A549 (cell line): ENCODE measurements around the gene ALS2. TPM values are rescaled to one million over a fixed set of nuclear protein-coding genes. Genes with fewer than 3 reads are reported as not detected.
"Not testable (repeated sequence)": the region's sequence is repeated elsewhere in the genome, so short reads cannot be mapped to it uniquely, and the experiment has no call there.

Source experiments
- ATAC-seq, 2 experiments: fragments of 200-7000 bp in 1 of 2; fragments of >200 bp in 1 of 2; cut with Nextera tagmentation in 1 of 2; cut with Tn5 transposase in 1 of 2; 3 replicates each; pipeline versions ENCODE4 v1.8.0 to v1.9.1; 2018 to 2020; ENCODE audit warnings: mild to moderate bottlenecking in 1 of 2, moderate library complexity in 1 of 2
- CTCF ChIA-PET: fragments of 300-600 bp; sonication (Branson Sonifier 250); formaldehyde crosslinking; extraction: SDS; loops from one replicate; lab custom pipeline; 2021; ENCODE audit warnings: antibody characterized with exemption, inconsistent platforms; lab: Yijun Ruan, JAX
- POLR2A ChIA-PET: fragments of 350-600 bp; formaldehyde crosslinking; extraction: SDS; loops from one replicate; lab custom pipeline; 2021; ENCODE audit warnings: antibody characterized with exemption, inconsistent platforms; lab: Yijun Ruan, JAX
- DNase-seq, 2 experiments: peaks; one replicate each; pipeline versions ENCODE4 v3.0.0 to v3.0.0-alpha.2; 2011 to 2016; ENCODE audit warnings: low read depth in 1 of 2, low spot score in 1 of 2
- FAIRE-seq: peaks from 2 replicates; lab custom pipeline; 2011; peaks lifted over from hg19 to GRCh38; lab: Jason Lieb, UNC
- H3K27ac ChIP-seq, 2 experiments: fragments of >200 bp; sonication (Bioruptor Twin); formaldehyde crosslinking; 3 replicates each; pipeline ENCODE4 v1.5.1; 2016 to 2017
- H3K4me1 ChIP-seq: fragments of >200 bp; sonication (Bioruptor Twin); formaldehyde crosslinking; 3 replicates; pipeline ENCODE4 v1.6.1; 2016
- H3K4me2 ChIP-seq: fragments of >200 bp; sonication (Bioruptor Twin); formaldehyde crosslinking; 3 replicates; pipeline ENCODE4 v1.6.1; 2016
- H3K4me3 ChIP-seq: fragments of >200 bp; sonication (Bioruptor Twin); formaldehyde crosslinking; 3 replicates; pipeline ENCODE4 v1.5.1; 2016
- H3K9me3 ChIP-seq: fragments of >200 bp; sonication (Bioruptor Twin); formaldehyde crosslinking; 3 replicates; pipeline ENCODE4 v1.6.1; 2016
- ATOH8 ChIP-seq: fragments of 250-450 bp; sonication (Bioruptor Pico); IDR thresholded peaks from 2 replicates; pipeline ENCODE4 v1.5.0; 2020; ENCODE audit warnings: low read depth, mild to moderate bottlenecking, moderate library complexity
- CBX2 ChIP-seq: fragments of 200-600 bp; sonication (generic); IDR thresholded peaks from 2 replicates; pipeline ENCODE4 v1.6.1; 2016; ENCODE audit warnings: low read depth, mild to moderate bottlenecking, borderline replicate concordance
- EHF ChIP-seq: fragments of 250-450 bp; sonication (Bioruptor Pico); IDR thresholded peaks from 2 replicates; pipeline ENCODE4 v1.5.0; 2020; ENCODE audit warnings: mild to moderate bottlenecking
- EHMT2 ChIP-seq: fragments of 200-600 bp; sonication (generic); IDR thresholded peaks from 2 replicates; pipeline ENCODE4 v1.6.1; 2016; ENCODE audit warnings: antibody characterized with exemption, low read depth, mild to moderate bottlenecking, moderate library complexity
- FOSB ChIP-seq: fragments of 250-450 bp; sonication (Bioruptor Pico); IDR thresholded peaks from 2 replicates; pipeline ENCODE4 v1.5.0; 2020; ENCODE audit warnings: mild to moderate bottlenecking, moderate library complexity
- FOSL2 ChIP-seq, 2 experiments: fragments of 450-650 bp in 1 of 2; fragments of >200 bp in 1 of 2; sonication (Bioruptor Twin) in 1 of 2; formaldehyde crosslinking; IDR thresholded peaks; 2 replicates each; pipeline versions ENCODE4 v1.5.0 to v1.6.1; 2016 to 2020; ENCODE audit warnings: mild to moderate bottlenecking in 1 of 2, moderate library complexity in 1 of 2
- HEYL ChIP-seq: fragments of 250-450 bp; sonication (Bioruptor Pico); IDR thresholded peaks from 2 replicates; pipeline ENCODE4 v1.8.0; 2021; ENCODE audit warnings: mild to moderate bottlenecking, moderate library complexity
- HOXA7 ChIP-seq: fragments of 250-450 bp; sonication (Bioruptor Pico); IDR thresholded peaks from 2 replicates; pipeline ENCODE4 v1.5.0; 2020; ENCODE audit warnings: mild to moderate bottlenecking, moderate library complexity
- HOXB5 ChIP-seq: fragments of 250-450 bp; sonication (Bioruptor Pico); IDR thresholded peaks from 2 replicates; pipeline ENCODE4 v1.5.0; 2020; ENCODE audit warnings: mild to moderate bottlenecking, moderate library complexity
- JUNB ChIP-seq: fragments of >200 bp; sonication (Bioruptor Twin); formaldehyde crosslinking; IDR thresholded peaks from 2 replicates; pipeline ENCODE4 v1.6.1; 2016
- KDM1A ChIP-seq: fragments of 200-600 bp; sonication (generic); IDR thresholded peaks from 2 replicates; pipeline ENCODE4 v1.6.1; 2016; ENCODE audit warnings: low read depth, mild to moderate bottlenecking
- KDM5A ChIP-seq: fragments of 200-600 bp; sonication (generic); IDR thresholded peaks from 2 replicates; pipeline ENCODE4 v1.6.1; 2016; ENCODE audit warnings: antibody characterized with exemption, mild to moderate bottlenecking
- MAFK ChIP-seq: fragments of 450-650 bp; IDR thresholded peaks from 2 replicates; pipeline ENCODE4 v1.6.1; 2014; ENCODE audit not compliant: partially characterized antibody
- MAX ChIP-seq: IDR thresholded peaks from 2 replicates; pipeline ENCODE4 v1.6.1; 2012
- MAZ ChIP-seq: fragments of 150-350 bp; IDR thresholded peaks from 2 replicates; pipeline ENCODE4 v1.6.1; 2014; ENCODE audit warnings: antibody characterized with exemption, low read depth, low read length, borderline replicate concordance
- NFE2L2 ChIP-seq: fragments of 150-350 bp; conservative IDR thresholded peaks from 2 replicates; pipeline ENCODE4 v1.6.1; 2014; ENCODE audit warnings: low read length
- NPAS2 ChIP-seq: fragments of 250-450 bp; sonication (Bioruptor Pico); IDR thresholded peaks from 2 replicates; pipeline ENCODE4 v1.8.0; 2022; ENCODE audit warnings: mild to moderate bottlenecking, moderate library complexity, borderline replicate concordance
- NR3C1 ChIP-seq: fragments of >200 bp; sonication (Bioruptor Twin); formaldehyde crosslinking; IDR thresholded peaks from 3 replicates; pipeline ENCODE4 v1.6.1; 2017
- PHF8 ChIP-seq: fragments of 200-600 bp; sonication (generic); IDR thresholded peaks from 2 replicates; pipeline ENCODE4 v1.6.1; 2016; ENCODE audit warnings: low read depth, mild to moderate bottlenecking, antibody characterized with exemption, moderate library complexity, borderline replicate concordance
- RFX5 ChIP-seq: fragments of 450-650 bp; IDR thresholded peaks from 2 replicates; pipeline ENCODE4 v1.7.1; 2014; ENCODE audit warnings: antibody characterized with exemption, mild to moderate bottlenecking, moderate library complexity
- ZC3H11A ChIP-seq: fragments of 450-650 bp; IDR thresholded peaks from 2 replicates; pipeline ENCODE4 v1.6.1; 2014; ENCODE audit warnings: antibody characterized with exemption, mild to moderate bottlenecking
- WGBS: methylation state at CpG from one replicate; pipeline ENCODE4 v1.1.6; 2017; ENCODE audit errors: missing lambda C conversion rate; 5-methylcytosine and 5-hydroxymethylcytosine counted together
- polyA plus RNA-seq, 4 experiments: library from polyadenylated mRNA; depleted of rRNA in 3 of 4; stranded (reverse); fragments of >200 nt; fragmentation: RNase III in 1 of 4; extraction: RNeasy Plus Mini Kit Qiagen cat#74134 plus additional on column Dnase treatment in 1 of 4; gene quantifications; 2 replicates in 3 of 4; 3 replicates in 1 of 4; pipeline ENCODE4 v1.2.3, GENCODE V29; 2011 to 2017

ALS2 gene
- polyA plus RNA-seq, 2 of the 4 experiments (the other 2 are of a cell fraction) = 18.1 to 23.3 TPM

DNA sequence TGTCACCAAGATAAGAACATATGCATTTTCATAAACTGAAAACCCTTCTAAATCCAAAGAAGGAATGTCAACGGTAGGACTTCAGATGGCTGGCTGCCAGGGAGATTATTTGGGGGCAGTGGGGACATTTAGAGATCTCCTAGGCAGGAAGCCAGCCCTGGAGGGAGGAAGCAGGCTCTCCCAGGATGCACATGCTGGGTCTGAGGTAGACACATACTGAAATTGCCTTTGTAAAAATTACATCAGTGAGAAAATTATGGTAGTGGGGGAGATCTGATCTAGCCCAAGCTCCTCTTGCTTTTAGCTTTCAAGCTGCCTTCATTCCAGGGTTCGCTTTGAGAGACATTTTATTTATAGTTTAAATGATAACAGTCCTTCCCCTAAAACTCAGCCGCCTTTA, 106.4 kb downstream of the ALS2 start (continued):
- TF ChIP-seq MAX = no peak
- no peak for TF ChIP-seq KDM5A
- TF ChIP-seq FOSB = no peak

DNA sequence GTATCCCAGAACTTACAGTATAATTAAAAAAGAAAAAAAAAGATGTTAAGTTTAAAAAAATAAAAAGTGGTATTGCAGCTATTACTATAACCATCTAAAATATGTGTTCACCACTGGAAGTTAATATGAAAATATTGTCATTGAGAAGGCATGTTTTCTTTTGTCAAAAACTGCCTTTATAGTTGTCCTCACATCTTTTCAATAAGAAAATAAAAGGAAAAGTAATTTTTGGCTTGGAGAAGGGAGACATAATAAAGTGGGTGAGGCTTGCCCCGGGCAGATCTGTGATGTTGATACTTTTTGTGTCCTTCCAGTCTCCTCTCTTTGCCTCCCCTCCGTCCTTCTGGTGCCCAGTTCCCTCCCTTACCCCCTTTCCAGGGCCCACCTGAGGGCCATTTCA, 107.2 kb downstream of the ALS2 start:
- H3K4me3 ChIP-seq = no peak overlapping the region
- no peaks in the 10 kb centered on the region for H3K4me1 ChIP-seq
- TF ChIP-seq PHF8 (no peak), HEYL (no peak), CBX2 (no peak), NR3C1 (no peak), NPAS2 (CRISPR knock-in tag) (no peak), EHF (CRISPR knock-in tag) (no peak), ATOH8 (CRISPR knock-in tag) (no peak), MAZ (no peak), KDM1A (no peak), RFX5 (no peak), NFE2L2 (no peak), ZC3H11A (no peak), FOSL2 (IDR thresholded peaks at IDR 0.05) (no peak), FOSL2 (CRISPR knock-in tag; IDR thresholded peaks at IDR 0.05) (no peak), EHMT2 (no peak), HOXB5 (CRISPR knock-in tag) (no peak), JUNB (no peak)
- H3K4me2 ChIP-seq = no peak overlapping the region
- WGBS = 4% methylated on average over 2 of the region's 2 CpGs
- DNase-seq = no peak
- no peak overlapping the region for H3K27ac ChIP-seq
- POLR2A ChIA-PET = no interaction called here
- FAIRE-seq = no peak
- no peak for ATAC-seq
- H3K9me3 ChIP-seq = no peaks in the 10 kb centered on the region
- CTCF ChIA-PET = no interaction called here

DNA sequence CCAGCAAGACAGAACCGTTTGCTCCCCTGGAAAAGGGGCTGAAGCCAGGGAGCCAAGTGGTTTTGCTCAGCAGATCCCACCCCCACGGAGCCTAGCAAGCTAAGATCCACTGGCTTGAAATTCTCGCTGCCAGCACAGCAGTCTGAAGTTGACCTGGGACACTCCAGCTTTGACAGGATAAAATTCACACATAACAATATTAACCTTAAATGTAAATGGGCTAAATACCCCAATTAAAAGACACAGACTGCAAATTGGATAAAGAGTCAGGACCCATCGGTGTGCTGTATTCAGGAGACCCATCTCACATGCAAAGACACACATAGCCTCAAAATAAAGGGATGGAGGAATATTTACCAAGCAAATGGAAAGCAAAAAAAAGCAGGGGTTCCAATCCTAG, 109.5 kb downstream of the ALS2 start:
- H3K9me3 ChIP-seq, CTCF ChIA-PET: not testable (repeated sequence)

GRCh38 chr2:201669865-201670264, 110.9 kb downstream of the ALS2 start:
- H3K4me1 ChIP-seq = no peaks in the 10 kb centered on the region
- no peak for FAIRE-seq
- CTCF ChIA-PET = interaction anchor here (1.2 kb wide), 1 partner anchor 433 kb away, joined by 3 read pairs; no protein-coding TSS in a partner anchor
- no peak overlapping the region for H3K4me2 ChIP-seq
- no peak for DNase-seq
- H3K27ac ChIP-seq = no peak overlapping the region
- ATAC-seq = no peak
- TF ChIP-seq HOXA7 (no peak), MAFK (peak; percentile 84), KDM1A (no peak)
- POLR2A ChIA-PET = no interaction called here
- no peak overlapping the region for H3K4me3 ChIP-seq
- WGBS = 82% methylated on average over 1 of the region's 1 CpG
- H3K9me3 ChIP-seq = no peaks in the 10 kb centered on the region

More for the DNA sequence above, 109.5 kb downstream of the ALS2 start:
- FAIRE-seq, DNase-seq, H3K4me2 ChIP-seq, ATAC-seq, H3K4me3 ChIP-seq, POLR2A ChIA-PET, H3K4me1 ChIP-seq, H3K27ac ChIP-seq: not testable (repeated sequence)
- 21% methylated on average over 3 of the region's 4 CpGs for WGBS
